ENCODE data around the gene NTMT1. TPM values are rescaled to one million over a fixed set of nuclear protein-coding genes. Genes with fewer than 3 reads are reported as not detected.

The NTMT1 gene
- total RNA-seq, 1 donor from 2014 or later: 18.8 TPM

DNA sequence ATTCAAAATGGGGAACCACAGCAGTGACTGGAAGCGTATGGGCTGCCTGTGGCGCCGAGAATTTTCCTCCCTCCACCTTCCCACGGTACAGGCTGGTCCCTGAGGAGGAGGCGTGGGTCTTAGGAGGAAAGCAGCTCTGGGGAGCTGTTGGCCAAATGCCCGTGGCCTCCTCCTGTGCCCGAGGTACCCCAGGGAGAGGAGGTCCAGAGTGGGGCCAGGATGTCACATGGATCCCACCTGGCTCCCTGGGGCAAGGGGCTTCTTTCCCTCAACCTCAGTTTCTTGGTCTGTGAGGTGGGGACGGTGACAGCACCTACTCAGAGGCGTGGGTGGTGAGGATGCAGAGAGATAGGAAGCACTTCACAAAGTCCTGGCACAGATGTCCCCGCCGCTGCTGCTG, 56.0 kb downstream of the NTMT1 start:
- Histone ChIP-seq H3K27me3 (ENCODE audit: control insufficient read depth in 3 of 3, insufficient read depth in 3 of 3, low read length in 3 of 3) (peaks cover 6 to 38% (median 32%) of the 10 kb centered on the region in 3 donors), H3K9me3 (ENCODE audit: control insufficient read depth in 3 of 3, low read length in 3 of 3) (no peaks in the 10 kb centered on the region), H3K4me1 (ENCODE audit: control insufficient read depth in 3 of 3, insufficient read depth in 3 of 3, low read length in 3 of 3) (peaks cover 0 to 5% (median 0%) of the 10 kb centered on the region in 3 donors), H3K27ac (ENCODE audit: low read depth, low read length) (no peak overlapping the region), H3K9ac (ENCODE audit: low read depth in 1 of 3, low read length in 3 of 3) (no peak overlapping the region), H3K4me3 (ENCODE audit: low read length in 3 of 3) (no peak overlapping the region), H3K36me3 (ENCODE audit: control insufficient read depth in 3 of 3, insufficient read depth in 3 of 3, low read length in 3 of 3) (no peaks in the 10 kb centered on the region)

DNA sequence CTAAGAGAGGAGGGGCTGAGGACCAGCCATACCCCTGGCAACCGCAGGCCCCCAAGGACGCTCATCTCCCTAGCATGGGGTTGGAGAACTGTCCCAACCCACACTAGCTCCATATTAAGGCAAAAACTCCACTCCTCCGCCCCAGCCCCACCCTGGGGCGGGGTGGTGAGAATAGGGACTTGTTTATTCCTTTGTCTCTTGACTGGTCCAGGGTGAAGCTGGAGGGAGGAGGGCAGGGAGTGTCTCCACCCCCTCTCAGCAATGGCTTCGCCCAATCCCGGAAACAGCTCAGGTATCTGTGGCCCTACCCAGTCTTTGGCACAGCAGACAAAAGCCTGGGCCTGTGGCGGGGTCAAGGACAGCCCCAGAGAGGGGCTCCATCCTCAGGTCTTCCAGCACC, 56.4 kb downstream of the NTMT1 start:
- Histone ChIP-seq H3K9ac (ENCODE audit: low read depth in 1 of 3, low read length in 3 of 3) (no peak overlapping the region), H3K9me3 (ENCODE audit: control insufficient read depth in 3 of 3, low read length in 3 of 3) (no peaks in the 10 kb centered on the region), H3K27me3 (ENCODE audit: control insufficient read depth in 3 of 3, insufficient read depth in 3 of 3, low read length in 3 of 3) (peaks cover 4 to 33% (median 29%) of the 10 kb centered on the region in 3 donors), H3K27ac (ENCODE audit: low read depth, low read length) (no peak overlapping the region), H3K36me3 (ENCODE audit: control insufficient read depth in 3 of 3, insufficient read depth in 3 of 3, low read length in 3 of 3) (no peaks in the 10 kb centered on the region), H3K4me3 (ENCODE audit: low read length in 3 of 3) (no peak overlapping the region), H3K4me1 (ENCODE audit: control insufficient read depth in 3 of 3, insufficient read depth in 3 of 3, low read length in 3 of 3) (peaks cover 0 to under 1% (median 0%) of the 10 kb centered on the region in 3 donors)

DNA sequence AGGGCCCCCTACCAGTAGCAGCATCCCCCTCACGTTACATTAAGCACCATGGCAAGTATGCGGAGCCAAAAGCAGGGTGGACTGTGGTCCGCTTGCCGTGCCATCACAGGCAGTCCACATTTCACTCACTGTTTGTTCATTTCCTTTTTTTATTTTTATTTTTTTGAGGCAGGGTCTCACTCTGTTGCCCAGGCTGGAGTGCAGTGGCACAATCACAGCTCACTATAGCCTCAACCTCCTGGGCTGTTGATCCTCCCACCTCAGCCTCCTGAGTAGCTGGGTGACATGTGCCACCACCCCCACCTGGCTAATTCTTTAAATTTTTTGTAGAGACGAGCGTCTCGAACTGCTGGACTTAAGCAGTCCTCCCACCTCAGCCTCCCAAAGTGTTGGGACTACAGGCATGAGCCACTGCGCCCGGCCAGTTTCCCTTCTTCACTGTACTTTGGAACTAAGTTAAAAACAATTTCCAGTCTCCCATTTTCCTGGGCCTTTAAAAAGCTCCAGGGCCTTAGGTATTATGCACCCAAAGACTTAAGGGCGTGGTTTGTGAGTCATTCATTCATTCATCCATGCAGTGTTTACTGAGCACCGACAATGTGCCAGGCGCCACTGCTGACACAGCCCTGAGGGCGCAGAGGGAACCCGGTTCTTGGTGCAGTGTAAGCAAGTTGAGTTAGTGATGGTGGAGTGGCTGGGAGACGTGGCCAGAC, 59.4 kb downstream of the NTMT1 start:
- no peak overlapping the region for H3K4me3 ChIP-seq (ENCODE audit: low read length in 3 of 3)
- H3K27me3 ChIP-seq (ENCODE audit: control insufficient read depth in 3 of 3, insufficient read depth in 3 of 3, low read length in 3 of 3): peaks cover 0 to 21% (median 16%) of the 10 kb centered on the region in 3 donors
- H3K27ac ChIP-seq (ENCODE audit: low read depth, low read length): no peak overlapping the region
- no peak overlapping the region for H3K9ac ChIP-seq (ENCODE audit: low read depth in 1 of 3, low read length in 3 of 3)
- no peaks in the 10 kb centered on the region for H3K9me3 ChIP-seq (ENCODE audit: control insufficient read depth in 3 of 3, low read length in 3 of 3)
- no peaks in the 10 kb centered on the region for H3K4me1 ChIP-seq (ENCODE audit: control insufficient read depth in 3 of 3, insufficient read depth in 3 of 3, low read length in 3 of 3)
- H3K36me3 ChIP-seq (ENCODE audit: control insufficient read depth in 3 of 3, insufficient read depth in 3 of 3, low read length in 3 of 3): no peaks in the 10 kb centered on the region

Other genes with a start within 250 kb of the NTMT1 start
- gene C9orf50, start 5.1 kb upstream of the NTMT1 start, total RNA-seq: not detected
- 4.2 TPM for gene ASB6, start 16.0 kb downstream of the NTMT1 start, total RNA-seq
- gene PRRX2, start 39.5 kb downstream of the NTMT1 start, total RNA-seq: 3.1 TPM
- 12.5 TPM for gene PTGES, start 126.9 kb downstream of the NTMT1 start, total RNA-seq
- 15.7 TPM for gene TOR1B, start 177.0 kb downstream of the NTMT1 start, total RNA-seq
- 11.0 TPM for gene TOR1A, start 198.0 kb downstream of the NTMT1 start, total RNA-seq
- gene C9orf78, start 209.1 kb downstream of the NTMT1 start, total RNA-seq: 32.9 TPM
- gene USP20, start 209.3 kb downstream of the NTMT1 start, total RNA-seq: 3.7 TPM